Measurements from ENCODE around the gene TOR1AIP1. TPM values are rescaled to one million over a fixed set of nuclear protein-coding genes. Genes with fewer than 3 reads are reported as not detected.
A peak's percentile ranks its signal among the peaks of the same experiment; 100 is the strongest.
"Not testable (repeated sequence)": the region's sequence is repeated elsewhere in the genome, so short reads cannot be mapped to it uniquely, and the experiment has no call there.

TOR1AIP1 gene
- polyA plus RNA-seq, 3 donors: 15.4 to 42.4 (median 28.2) TPM

- no peak overlapping the region for H3K27ac ChIP-seq (ENCODE audit: low read depth, low read length)
- WGBS, 3 donors: 95 to 99% (median 98%) methylated on average over 3 of the region's 3 CpGs
Observed at GRCh38 chr1:179926850-179927205, 44.7 kb downstream of the TOR1AIP1 start.

- 30 to 49% (median 46%) methylated on average over 2 of the region's 2 CpGs for WGBS, 3 donors
- H3K27ac ChIP-seq (ENCODE audit: low read depth, low read length): no peak overlapping the region
Observed at GRCh38 chr1:179929955-179930798, 48.1 kb downstream of the TOR1AIP1 start.

GRCh38 chr1:179930867-179931266 is 48.8 kb downstream of the TOR1AIP1 start:
- H3K27ac ChIP-seq (ENCODE audit: low read depth, low read length): no peak overlapping the region
- WGBS, 3 donors: 54 to 93% (median 87%) methylated on average over 3 of the region's 3 CpGs

- 79 to 89% (median 85%) methylated on average over 2 of the region's 2 CpGs for WGBS, 3 donors
- no peak overlapping the region for H3K27ac ChIP-seq (ENCODE audit: low read depth, low read length)
Observed at GRCh38 chr1:179933219-179933618, 51.1 kb downstream of the TOR1AIP1 start.

GRCh38 chr1:179935909-179936496 is 53.9 kb downstream of the TOR1AIP1 start:
- WGBS, 3 donors: 50 to 65% (median 64%) methylated on average over 1 of the region's 1 CpG
- no peak overlapping the region for H3K27ac ChIP-seq (ENCODE audit: low read depth, low read length)

- no peak overlapping the region for H3K27ac ChIP-seq (ENCODE audit: low read depth, low read length)
Observed at GRCh38 chr1:179937668-179938254, 55.7 kb downstream of the TOR1AIP1 start.

- 28 to 35% (median 32%) methylated on average over 2 of the region's 2 CpGs for WGBS, 3 donors
- H3K27ac ChIP-seq (ENCODE audit: low read depth, low read length): no peak overlapping the region
Observed at GRCh38 chr1:179938752-179939151, 56.7 kb downstream of the TOR1AIP1 start.

- H3K27ac ChIP-seq (ENCODE audit: low read depth, low read length): no peak overlapping the region
- 96 to 100% (median 97%) methylated on average over 1 of the region's 1 CpG for WGBS, 3 donors
Observed at GRCh38 chr1:179939941-179940340, 57.9 kb downstream of the TOR1AIP1 start.

- no peak overlapping the region for H3K27ac ChIP-seq (ENCODE audit: low read depth, low read length)
- WGBS, 3 donors: 44 to 76% (median 71%) methylated on average over 2 of the region's 2 CpGs
Observed at GRCh38 chr1:179941454-179941853, 59.4 kb downstream of the TOR1AIP1 start.

GRCh38 chr1:179950651-179951050 is 68.6 kb downstream of the TOR1AIP1 start:
- 77 to 92% (median 89%) methylated on average over 7 of the region's 7 CpGs for WGBS, 3 donors
- H3K27ac ChIP-seq (ENCODE audit: low read depth, low read length): no peak overlapping the region

GRCh38 chr1:179951383-179952144 is 69.5 kb downstream of the TOR1AIP1 start:
- no peak overlapping the region for H3K27ac ChIP-seq (ENCODE audit: low read depth, low read length)
- WGBS, 3 donors: 75 to 89% (median 81%) methylated on average over 10 of the region's 10 CpGs

GRCh38 chr1:179952186-179952585 is 70.1 kb downstream of the TOR1AIP1 start:
- 64 to 80% (median 70%) methylated on average over 4 of the region's 4 CpGs for WGBS, 3 donors
- no peak overlapping the region for H3K27ac ChIP-seq (ENCODE audit: low read depth, low read length)

- 0 to 2% (median 1%) methylated on average over 19 of the region's 19 CpGs for WGBS, 3 donors
- peak overlapping the region; percentile 49 for H3K27ac ChIP-seq (ENCODE audit: low read depth, low read length)
Observed at GRCh38 chr1:179953974-179954492, 71.9 kb downstream of the TOR1AIP1 start.

- 0% methylated on average over 63 to 72 of the region's 72 CpGs for WGBS, 3 donors
- peak within 1 kb of the TSS; percentile 88 for H3K27ac ChIP-seq (ENCODE audit: low read depth, low read length)
Observed at GRCh38 chr1:179954493-179955286, 72.6 kb downstream of the TOR1AIP1 start, which contains the start of gene CEP350. Gene CEP350, plus strand, starts transcription at chr1:179954810. Its CDS starts 31,372 bp downstream, at chr1:179986182.

GRCh38 chr1:179955287-179955680 is 73.2 kb downstream of the TOR1AIP1 start:
- 0 to 1% (median 1%) methylated on average over 10 of the region's 10 CpGs for WGBS, 3 donors
- H3K27ac ChIP-seq (ENCODE audit: low read depth, low read length): peak overlapping the region; percentile 28

- 1 to 3% (median 1%) methylated on average over 3 of the region's 3 CpGs for WGBS, 3 donors
- no peak overlapping the region for H3K27ac ChIP-seq (ENCODE audit: low read depth, low read length)
Observed at GRCh38 chr1:179955731-179956130, 73.6 kb downstream of the TOR1AIP1 start.

GRCh38 chr1:179958359-179958758 is 76.3 kb downstream of the TOR1AIP1 start:
- H3K27ac ChIP-seq (ENCODE audit: low read depth, low read length): no peak overlapping the region
- 63 to 91% (median 90%) methylated on average over 3 of the region's 3 CpGs for WGBS, 3 donors

- WGBS, 3 donors: 98 to 99% (median 98%) methylated on average over 8 of the region's 8 CpGs
- H3K27ac ChIP-seq (ENCODE audit: low read depth, low read length): not testable (repeated sequence)
Observed at GRCh38 chr1:179962168-179962567, 80.1 kb downstream of the TOR1AIP1 start.
